Lung (tissue), 12 donors: ENCODE data around the gene FAM168A. TPM values are rescaled to one million over a fixed set of nuclear protein-coding genes. Genes with fewer than 3 reads are reported as not detected.

ENCODE experiments used
- ATAC-seq: fragments of 200-7000 bp; cut with Tn5 transposase; one replicate; pipeline ENCODE4 v1.9.1; 2020; ENCODE audit warnings: moderate number of reproducible peaks; ENCODE audit not compliant: insufficient read depth, low FRiP score
- DNase-seq, 3 donors: peaks; one replicate each; pipeline ENCODE4 v3.0.0-alpha.2; 2013 to 2017
- H3K27ac ChIP-seq, 2 donors: one replicate each; pipeline ENCODE4 v1.5.1; 2013; ENCODE audit warnings: mild to moderate bottlenecking in 2 of 2, moderate library complexity in 2 of 2, control low read depth in 1 of 2, inconsistent platforms in 1 of 2, low read depth in 1 of 2, low read length in 1 of 2
- H3K27me3 ChIP-seq, 3 donors: one replicate each; pipeline ENCODE4 v1.5.1; 2013; ENCODE audit warnings: low read length in 2 of 3; ENCODE audit not compliant: control insufficient read depth in 3 of 3, insufficient read depth in 3 of 3
- H3K36me3 ChIP-seq, 4 donors: one replicate each; pipeline ENCODE4 v1.5.1; 2013; ENCODE audit warnings: low read length in 4 of 4, mild to moderate bottlenecking in 1 of 4, moderate library complexity in 1 of 4; ENCODE audit not compliant: control insufficient read depth in 4 of 4, insufficient read depth in 4 of 4
- H3K4me1 ChIP-seq, 5 donors: one replicate each; pipeline ENCODE4 v1.5.1; 2013; ENCODE audit warnings: low read length in 5 of 5, mild to moderate bottlenecking in 2 of 5, moderate library complexity in 1 of 5; ENCODE audit not compliant: control insufficient read depth in 5 of 5, insufficient read depth in 5 of 5
- H3K4me3 ChIP-seq: one replicate; pipeline ENCODE4 v1.5.1; 2013; ENCODE audit warnings: mild to moderate bottlenecking, control low read depth, moderate library complexity
- H3K9ac ChIP-seq, 2 donors: one replicate each; pipeline ENCODE4 v1.5.1; 2013; ENCODE audit warnings: low read length in 2 of 2, control low read depth in 1 of 2; ENCODE audit not compliant: insufficient read depth in 1 of 2
- H3K9me3 ChIP-seq, 4 donors: one replicate each; pipeline ENCODE4 v1.5.1; 2013; ENCODE audit warnings: low read length in 3 of 4, mild to moderate bottlenecking in 1 of 4, moderate library complexity in 1 of 4; ENCODE audit not compliant: control insufficient read depth in 4 of 4, insufficient read depth in 3 of 4
- CTCF ChIP-seq: IDR thresholded peaks from 2 replicates; pipeline ENCODE4 v1.5.1; 2012; ENCODE audit warnings: mild to moderate bottlenecking; ENCODE audit errors: control extremely low read depth, extremely low read depth
- WGBS, 2 donors: extraction: QIAGEN DNeasy Blood & Tissue Kit; methylation state at CpG; one replicate each; pipeline ENCODE4 v1.1.7; 2013; 5-methylcytosine and 5-hydroxymethylcytosine counted together
- polyA plus RNA-seq, 2 donors: library from polyadenylated mRNA; stranded (reverse); fragments of 200-250 nt; gene quantifications; one replicate each; pipeline ENCODE4 v1.2.1, GENCODE V29; 2013
- total RNA-seq, 2 donors: library from RNA; depleted of rRNA in 1 of 2; stranded (reverse); fragments of >200 nt in 1 of 2; gene quantifications; one replicate each; pipeline ENCODE4 v1.2.1, GENCODE V29; 2014 to 2021
- donor health status: control.
- donor health status: control.
- donor health status: Bipolar disorder and iron deficiency.
- donor health status: healthy.
- donor health status: DM: yes; HTN: yes; CAD: no.

The FAM168A gene
- total and polyA plus RNA-seq, 4 donors = 6.7 to 25.5 (median 17.1) TPM

GRCh38 chr11:73547706-73548595, 50.0 kb downstream of the FAM168A start:
- H3K36me3 ChIP-seq = no peaks in the 10 kb centered on the region

GRCh38 chr11:73542175-73542574, 55.7 kb downstream of the FAM168A start:
- peak in 1 of 3 donors; percentile 25 for DNase-seq
- Histone ChIP-seq H3K27me3 (no peaks in the 10 kb centered on the region), H3K9ac (no peak overlapping the region), H3K27ac (no peak overlapping the region), H3K4me1 (peaks cover 0 to 20% (median 0%) of the 10 kb centered on the region in 5 donors), H3K4me3 (no peak overlapping the region), H3K9me3 (no peaks in the 10 kb centered on the region), H3K36me3 (no peaks in the 10 kb centered on the region)
- WGBS, 2 donors = 16 to 45% methylated on average over 1 of the region's 1 CpG
- no peak for ATAC-seq
- no peak for TF ChIP-seq CTCF

More at GRCh38 chr11:73547706-73548595, 50.0 kb downstream of the FAM168A start:
- H3K9ac ChIP-seq = no peak overlapping the region
- H3K27me3 ChIP-seq = no peaks in the 10 kb centered on the region
- TF ChIP-seq CTCF = no peak
- no peak overlapping the region for H3K27ac ChIP-seq
- 93 to 96% methylated on average over 2 of the region's 2 CpGs for WGBS, 2 donors
- H3K9me3 ChIP-seq = no peaks in the 10 kb centered on the region
- peaks cover 0 to 3% (median 0%) of the 10 kb centered on the region in 5 donors for H3K4me1 ChIP-seq
- H3K4me3 ChIP-seq = no peak overlapping the region
- ATAC-seq (no peak), DNase-seq (no peak)

GRCh38 chr11:73539506-73540084, 58.3 kb downstream of the FAM168A start:
- Histone ChIP-seq H3K36me3 (no peaks in the 10 kb centered on the region), H3K4me3 (no peak overlapping the region), H3K27me3 (no peaks in the 10 kb centered on the region), H3K9ac (no peak overlapping the region), H3K27ac (no peak overlapping the region), H3K9me3 (no peaks in the 10 kb centered on the region), H3K4me1 (peaks cover 0 to 20% (median 0%) of the 10 kb centered on the region in 5 donors)
- WGBS, 2 donors = 96 to 97% methylated on average over 5 of the region's 5 CpGs
- ATAC-seq (no peak), DNase-seq (no peak)
- TF ChIP-seq CTCF = no peak
